GM18873 (cell line): Measurements from ENCODE around the gene ANKRD40CL.
"Not testable (repeated sequence)": the region's sequence is repeated elsewhere in the genome, so short reads cannot be mapped to it uniquely, and the experiment has no call there.

Experiments
- ATAC-seq: cut with Tn5 transposase; IDR thresholded peaks from one replicate; pipeline ENCODE4 v1.9.1; 2021; ENCODE audit warnings: mild to moderate bottlenecking, moderate library complexity, moderate number of reproducible peaks; ENCODE audit not compliant: unreplicated experiment, low FRiP score

ANKRD40CL gene

GRCh38 chr17:50764734-50765149, 2.6 kb downstream of the ANKRD40CL start:
- ATAC-seq: no peak

GRCh38 chr17:50763716-50764475, 3.4 kb downstream of the ANKRD40CL start:
- ATAC-seq: no peak

DNA sequence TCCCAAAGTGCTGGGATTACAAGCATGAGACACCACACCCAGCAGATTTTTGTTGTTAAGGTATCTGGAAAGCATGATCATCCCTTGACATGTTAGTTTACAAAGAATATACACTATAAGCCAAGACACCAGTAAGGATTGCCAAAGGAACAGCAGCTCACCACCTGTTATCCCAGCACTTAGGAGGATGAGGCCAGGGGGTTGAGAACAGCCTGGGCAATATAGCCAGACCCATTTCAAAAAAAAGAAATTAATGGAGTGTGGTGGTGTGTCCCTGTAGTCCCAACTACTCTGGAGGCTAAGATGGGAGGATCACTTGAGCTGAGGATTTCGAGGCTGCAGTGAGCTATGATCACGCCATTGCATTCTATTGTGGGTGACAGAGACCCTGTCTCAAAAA, 5.1 kb downstream of the ANKRD40CL start:
- no peak for ATAC-seq

DNA sequence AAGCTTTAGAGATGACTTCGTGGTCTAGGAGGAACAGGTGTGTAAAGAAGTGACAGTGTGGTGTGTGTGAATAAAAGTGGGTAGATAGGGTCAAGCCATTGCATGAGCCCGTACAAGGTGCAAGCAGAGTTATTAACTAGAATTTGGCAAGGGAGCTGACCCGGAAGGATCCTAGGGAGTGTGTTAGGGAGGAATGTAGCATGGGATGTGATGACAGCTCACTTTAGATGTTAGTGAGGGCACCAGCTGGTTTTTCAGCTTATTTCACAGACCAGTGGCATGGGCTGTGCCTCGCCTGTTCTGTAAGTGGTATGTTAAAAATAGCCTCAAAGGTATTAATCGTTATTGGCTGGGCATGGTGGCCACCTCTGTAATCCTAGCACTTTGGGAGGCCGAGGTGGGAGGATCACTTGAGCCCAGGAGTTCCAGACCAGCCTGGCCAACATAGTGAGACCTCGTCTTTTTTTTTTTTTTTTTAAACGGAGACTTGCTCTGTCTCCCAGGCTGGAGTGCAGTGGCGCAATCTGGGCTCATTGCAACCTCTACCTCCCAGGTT, 8.3 kb downstream of the ANKRD40CL start:
- ATAC-seq: no peak

- no peak for ATAC-seq
Observed at GRCh38 chr17:50758524-50758923, 8.8 kb downstream of the ANKRD40CL start.

- ATAC-seq: no peak
Observed at GRCh38 chr17:50754521-50754920, 12.8 kb downstream of the ANKRD40CL start.

DNA sequence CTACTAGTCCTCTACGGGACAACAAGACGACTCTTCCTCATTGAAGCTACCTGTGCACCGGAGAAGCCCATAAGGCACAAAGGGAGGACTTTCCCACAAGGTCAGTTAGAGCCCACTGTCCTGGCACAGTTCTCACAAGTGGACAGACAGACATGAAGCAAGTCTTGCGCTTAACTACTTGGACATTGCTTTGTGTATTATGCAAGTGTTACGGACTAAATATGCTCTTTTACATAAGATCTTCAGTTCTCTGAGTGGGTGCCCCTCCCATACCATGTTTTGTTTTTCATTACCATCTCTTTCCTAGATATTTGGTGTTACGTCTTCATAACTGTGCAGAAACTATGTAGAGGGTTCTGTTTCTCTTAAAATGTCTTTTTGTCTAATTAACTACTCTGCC, 18.1 kb downstream of the ANKRD40CL start:
- ATAC-seq: no peak

DNA sequence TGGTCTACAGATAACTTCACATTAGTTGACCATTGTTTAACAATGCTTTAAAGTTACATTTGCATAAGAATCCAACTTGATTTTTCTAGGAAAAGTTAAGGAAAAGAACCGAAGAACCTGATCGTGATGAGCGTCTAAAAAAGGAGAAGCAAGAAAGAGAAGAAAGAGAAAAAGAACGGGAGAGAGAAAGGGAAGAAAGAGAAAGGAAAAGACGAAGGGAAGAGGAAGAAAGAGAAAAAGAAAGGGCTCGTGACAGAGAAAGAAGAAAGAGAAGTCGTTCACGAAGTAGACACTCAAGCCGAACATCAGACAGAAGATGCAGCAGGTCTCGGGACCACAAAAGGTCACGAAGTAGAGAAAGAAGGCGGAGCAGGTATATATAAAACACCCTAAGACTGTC, 21.7 kb downstream of the ANKRD40CL start:
- ATAC-seq: no peak

- ATAC-seq: no peak
Observed at GRCh38 chr17:50739098-50739497, 28.2 kb downstream of the ANKRD40CL start.

DNA sequence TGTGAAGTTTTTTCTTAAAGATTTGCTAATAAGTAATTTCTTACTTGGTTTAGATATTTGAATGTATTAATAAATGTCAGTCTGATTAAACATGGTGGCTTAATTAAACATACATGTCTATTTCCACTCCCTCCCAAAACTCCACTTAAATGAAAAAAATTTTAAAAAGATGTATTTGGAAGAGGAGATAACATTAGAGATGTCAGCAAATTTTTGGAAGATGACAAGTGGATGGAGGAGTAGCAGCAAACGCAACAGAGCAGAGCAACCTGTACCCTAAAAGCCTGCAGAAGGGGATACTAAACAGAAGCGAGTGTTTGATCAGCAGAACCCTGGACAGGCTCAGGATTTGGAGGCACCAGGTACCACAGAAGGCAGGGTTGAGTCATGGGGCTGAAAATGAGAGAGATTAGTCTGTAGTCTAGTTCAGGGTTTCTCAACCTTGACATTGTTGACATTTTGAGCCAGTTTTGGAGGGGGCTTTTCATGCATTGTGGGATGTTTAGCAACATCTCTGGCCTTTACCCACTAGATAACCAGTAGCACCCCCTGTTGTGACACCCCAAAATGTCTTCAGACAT, 30.1 kb downstream of the ANKRD40CL start:
- no peak for ATAC-seq

DNA sequence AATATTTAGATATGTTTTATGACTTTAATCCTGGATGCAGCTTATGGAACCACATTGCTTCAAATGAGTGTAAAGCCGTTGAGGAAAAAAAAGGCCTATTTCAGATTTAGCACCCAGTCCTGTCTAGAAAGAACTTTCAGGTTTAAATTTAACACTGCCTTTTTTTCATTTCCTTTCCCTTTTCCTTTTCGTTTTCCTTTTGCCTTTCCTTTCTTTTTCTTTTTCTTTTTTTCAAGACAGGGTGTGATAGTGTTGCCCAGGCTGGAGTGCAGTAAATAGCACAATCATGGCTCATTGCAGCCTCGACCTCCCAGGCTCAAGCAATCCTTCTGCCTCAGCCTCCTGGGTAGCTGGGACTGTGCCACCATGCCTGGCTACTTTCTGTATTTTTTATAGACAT, 32.0 kb downstream of the ANKRD40CL start:
- ATAC-seq: no peak

DNA sequence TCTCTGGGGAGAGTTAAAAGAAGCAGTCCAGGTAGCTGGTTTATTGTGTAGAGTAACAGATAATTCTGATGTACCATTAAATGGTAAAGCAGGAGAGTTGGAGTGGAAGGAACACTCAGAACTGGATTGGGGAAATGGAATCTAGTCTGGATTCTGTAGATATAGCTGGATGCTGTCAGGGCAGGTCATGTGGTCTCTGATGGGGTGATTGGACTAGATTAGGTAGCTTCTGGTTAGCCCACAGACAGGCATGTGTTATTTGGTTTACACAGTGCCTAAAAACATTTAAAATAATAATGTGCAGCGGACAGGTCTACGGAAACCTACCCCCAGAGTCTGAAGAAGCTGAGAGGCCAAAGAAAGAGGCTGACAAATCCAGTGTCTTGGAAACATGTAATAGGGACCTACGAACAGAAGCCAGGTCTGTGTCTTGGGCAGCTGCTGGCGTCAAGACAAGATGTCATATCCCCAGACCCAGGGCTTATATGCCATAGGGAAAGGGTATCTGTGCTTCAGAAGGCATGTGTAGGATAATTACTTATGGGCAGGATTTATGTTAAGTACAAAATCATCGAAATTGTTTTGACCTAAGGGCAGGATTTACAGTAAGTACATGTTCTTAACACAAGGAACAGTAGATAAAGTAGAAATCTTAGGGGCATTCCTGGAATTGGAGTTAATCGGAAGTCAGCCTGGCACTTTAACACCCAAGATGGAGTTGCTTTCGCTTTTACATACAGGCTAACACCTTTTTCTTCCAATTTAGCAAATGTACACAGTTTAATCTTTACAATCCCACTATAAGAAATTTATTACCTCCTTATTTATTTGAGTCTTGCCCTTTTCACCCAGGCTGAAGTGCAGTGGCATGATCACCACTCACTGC, 35.5 kb downstream of the ANKRD40CL start:
- no peak for ATAC-seq

DNA sequence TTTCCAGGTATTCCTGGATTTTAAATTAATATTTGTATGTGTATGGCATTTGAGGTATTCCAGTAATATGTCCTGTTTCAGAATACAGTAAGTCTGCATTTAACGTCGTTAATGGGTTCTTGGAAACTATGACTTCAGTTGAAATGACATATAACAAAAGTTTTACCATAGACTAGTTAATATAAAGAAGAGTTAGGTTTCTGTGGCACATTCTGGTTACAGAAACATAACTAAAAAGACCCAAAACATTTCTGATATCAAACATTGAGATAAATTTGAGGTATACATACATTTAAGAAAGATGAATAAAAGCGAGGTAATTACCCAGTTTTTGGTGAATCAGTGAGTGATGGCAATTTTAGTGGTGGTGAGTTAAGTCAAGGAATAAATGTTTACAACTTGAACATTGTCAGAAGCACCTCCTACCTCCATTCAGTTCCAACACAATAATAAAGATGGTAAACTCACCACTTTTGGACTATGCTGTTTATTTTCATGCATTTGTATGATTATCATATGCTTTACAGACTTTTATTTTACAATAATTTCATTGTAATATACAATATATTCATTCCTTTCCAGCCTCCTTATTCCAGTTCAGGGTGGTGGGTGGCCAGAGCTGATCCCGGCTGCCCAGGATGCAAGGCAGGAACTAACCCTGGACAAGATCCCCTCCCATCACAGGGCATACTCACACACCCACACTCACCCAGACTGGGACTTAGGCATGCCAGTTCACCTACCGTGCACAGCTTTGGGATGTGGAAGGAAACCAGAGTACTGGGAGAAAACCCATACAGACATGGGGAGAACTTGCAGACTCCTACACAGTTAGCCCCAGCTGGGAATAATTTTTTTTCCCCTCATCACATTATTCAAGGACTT, 38.2 kb downstream of the ANKRD40CL start:
- no peak for ATAC-seq

DNA sequence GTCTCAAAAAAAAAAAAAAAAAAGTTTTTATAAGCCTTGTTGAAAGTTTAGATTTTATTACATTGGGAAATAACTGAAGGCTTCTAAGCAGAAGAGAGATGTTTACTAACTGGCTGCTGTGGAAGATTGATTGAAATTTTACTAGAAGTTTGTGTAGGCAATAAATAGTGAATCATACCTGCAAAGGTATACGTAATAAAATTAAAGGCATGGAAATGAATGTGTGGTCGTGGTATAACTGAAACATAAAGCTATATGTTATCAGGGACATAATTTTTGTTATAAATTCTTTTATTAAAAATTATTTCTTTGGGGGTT, 39.2 kb downstream of the ANKRD40CL start:
- no peak for ATAC-seq

GRCh38 chr17:50725769-50726655, 41.3 kb downstream of the ANKRD40CL start:
- no peak for ATAC-seq

GRCh38 chr17:50724622-50725021, 42.7 kb downstream of the ANKRD40CL start:
- not testable (repeated sequence) for ATAC-seq

GRCh38 chr17:50722746-50723145, 44.6 kb downstream of the ANKRD40CL start:
- ATAC-seq: no peak

GRCh38 chr17:50721194-50722010, 45.9 kb downstream of the ANKRD40CL start:
- ATAC-seq: no peak
